GM18858 (cell line): ENCODE data around the gene ROBO2.

Experiments
- ATAC-seq: cut with Tn5 transposase; IDR thresholded peaks from one replicate; pipeline ENCODE4 v1.9.1; 2021; ENCODE audit not compliant: unreplicated experiment

Gene ROBO2

DNA sequence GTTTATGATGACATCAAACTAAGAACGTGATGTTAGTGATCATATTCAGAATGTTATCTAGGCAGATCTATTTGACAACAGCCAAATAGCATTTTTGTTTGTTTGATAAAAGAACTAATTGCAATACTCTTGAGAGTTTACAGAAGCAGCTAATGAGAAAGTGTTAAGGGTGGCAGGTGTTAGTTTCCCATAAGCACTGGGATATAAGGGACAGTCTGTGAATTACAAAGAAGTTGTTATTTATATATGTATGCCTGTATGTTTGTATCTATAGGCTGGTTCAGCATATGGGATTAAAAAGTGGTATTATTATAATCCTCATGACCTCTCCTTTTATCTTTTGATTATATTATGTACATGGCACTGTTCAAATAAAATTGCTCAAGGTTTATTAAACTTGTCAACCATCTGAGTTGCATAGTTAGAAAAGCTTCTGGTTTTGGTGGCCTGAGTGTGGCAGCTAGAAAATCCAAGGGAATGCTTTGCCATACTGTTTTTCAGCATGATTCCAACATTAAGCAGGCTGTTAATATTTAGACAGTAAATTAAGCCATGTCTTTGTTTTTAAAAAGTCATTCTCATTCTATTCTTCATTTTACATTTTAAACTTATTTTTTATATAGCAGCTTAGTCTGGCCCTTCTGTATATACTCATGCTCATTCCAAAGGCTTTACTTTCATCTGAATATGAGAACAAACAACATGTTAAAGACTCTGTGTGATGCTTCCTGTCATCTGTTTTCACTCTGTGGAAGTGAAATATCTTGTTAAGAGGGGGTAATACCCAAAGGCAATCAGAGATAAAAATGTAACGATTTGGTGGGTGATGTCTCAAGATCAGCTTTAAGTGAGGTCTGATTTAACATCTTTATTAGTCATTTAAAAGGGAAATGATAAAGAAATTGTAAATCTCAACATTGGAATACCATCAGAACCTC is 13.1 kb downstream of the ROBO2 start:
- no peak for ATAC-seq

DNA sequence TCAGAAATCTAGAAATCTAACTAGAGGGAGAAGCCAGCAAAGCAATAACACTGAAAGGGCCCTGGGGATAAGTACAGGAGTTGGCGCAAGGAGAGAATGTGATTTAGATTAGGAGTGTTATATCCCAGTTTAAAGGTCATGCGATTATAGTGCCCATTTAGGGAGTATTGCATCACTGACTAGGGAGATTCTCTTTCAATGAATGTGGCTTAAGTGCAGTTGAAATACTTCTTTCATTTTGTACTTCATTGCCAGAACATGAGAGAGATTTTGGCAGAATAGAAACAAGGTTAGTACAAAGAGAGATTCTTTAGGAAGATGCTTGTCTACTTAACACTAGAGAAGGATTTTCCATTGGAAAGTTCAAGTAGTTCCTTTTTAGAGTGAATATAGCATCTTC is 13.9 kb downstream of the ROBO2 start:
- ATAC-seq, result no peak

DNA sequence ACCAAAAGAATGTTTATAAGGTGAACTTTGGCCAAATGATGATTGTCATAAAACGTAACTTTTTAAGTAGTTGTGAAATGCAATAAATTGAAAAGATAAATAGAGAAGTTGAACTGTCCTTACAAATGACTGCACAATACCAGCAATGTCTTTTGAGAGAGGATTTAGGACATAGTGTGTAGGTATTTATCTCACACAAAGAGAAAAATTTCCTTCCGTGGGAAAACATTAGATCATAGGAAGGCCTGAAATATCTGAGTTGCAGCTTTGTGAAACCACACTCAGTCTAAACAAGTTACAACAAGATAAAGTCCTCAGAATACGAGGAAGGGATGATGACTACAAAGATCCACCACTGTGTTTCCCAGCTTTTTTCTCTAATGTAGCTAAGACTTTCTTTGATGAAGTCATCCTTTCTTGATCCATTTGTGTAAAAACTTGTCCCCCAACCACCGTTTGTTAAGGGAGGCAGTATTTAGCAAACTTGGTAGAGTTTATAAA is 16.0 kb downstream of the ROBO2 start:
- ATAC-seq, result no peak

DNA sequence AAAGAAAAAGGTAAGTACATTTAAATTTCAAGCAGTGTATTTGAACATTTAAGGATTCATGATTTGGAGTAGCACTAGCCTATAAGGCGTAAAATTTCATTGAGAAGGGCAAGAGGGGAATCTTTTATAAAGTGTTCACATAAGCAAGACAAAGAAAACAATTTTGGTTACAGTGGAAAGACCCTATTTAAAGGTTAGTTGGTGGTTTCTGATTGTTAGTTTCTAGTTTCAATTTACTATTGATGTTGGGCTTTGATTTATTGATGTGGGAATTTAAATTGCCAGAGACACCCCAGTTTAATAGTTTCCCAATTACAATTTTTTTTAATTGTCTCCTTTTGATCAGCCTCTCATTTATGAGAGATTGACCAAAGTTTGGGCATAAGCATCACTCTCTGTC is 19.5 kb downstream of the ROBO2 start:
- ATAC-seq, result no peak

DNA sequence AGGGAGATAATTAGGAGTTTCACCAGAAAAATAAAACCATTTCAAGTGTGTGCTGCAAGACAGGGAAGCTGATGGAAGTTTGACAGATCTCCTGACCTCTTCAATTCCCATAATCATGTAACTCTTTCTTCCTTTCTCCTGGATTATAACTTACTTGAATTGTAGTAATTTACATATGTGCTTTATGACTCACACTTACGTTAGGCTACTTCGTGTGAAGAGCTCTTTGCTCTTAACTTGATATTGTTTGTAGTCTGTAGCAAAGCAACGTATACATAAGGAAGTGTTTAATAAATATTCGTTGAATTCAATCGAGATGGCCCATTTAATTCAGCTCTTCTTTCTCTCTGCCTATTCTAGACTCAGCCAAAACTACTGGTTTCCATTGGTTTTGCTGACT is 23.5 kb downstream of the ROBO2 start:
- ATAC-seq, result no peak

DNA sequence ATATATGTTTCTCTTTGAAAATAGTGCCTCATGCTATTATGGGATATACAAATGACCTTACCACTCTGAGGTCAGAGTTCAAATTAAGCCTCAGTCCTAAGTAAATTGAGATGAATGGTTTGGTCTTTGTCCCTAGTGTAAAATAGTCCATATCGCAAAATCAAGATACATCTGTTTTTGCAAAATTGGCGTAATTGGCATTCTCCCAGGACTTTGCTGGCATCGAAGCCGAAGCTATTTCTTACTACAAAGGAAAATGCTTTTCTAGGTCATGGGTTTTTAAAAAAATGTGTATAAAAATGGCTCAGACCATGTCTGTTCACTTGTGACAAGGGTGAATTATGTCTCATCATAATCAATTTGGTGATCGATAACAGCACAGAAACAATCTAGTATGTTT is 25.9 kb downstream of the ROBO2 start:
- ATAC-seq, result no peak

DNA sequence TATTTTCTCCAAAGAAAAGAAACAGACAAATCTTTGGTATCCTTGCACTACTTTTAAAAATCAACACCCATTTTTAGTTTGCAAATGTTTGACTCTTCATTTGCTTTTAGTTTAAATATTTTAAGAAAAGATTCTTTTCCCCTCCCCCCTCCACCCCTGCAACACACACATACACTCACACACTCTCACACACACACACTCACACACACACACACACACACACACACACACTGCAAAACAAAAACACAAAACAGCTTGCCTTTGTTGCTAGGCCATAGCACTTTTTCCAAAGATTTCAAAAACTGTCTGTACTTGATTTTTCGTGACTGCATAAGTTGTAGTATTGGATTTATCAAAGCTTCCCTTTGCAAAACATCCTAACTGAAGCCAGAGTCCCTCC is 26.9 kb downstream of the ROBO2 start:
- ATAC-seq, result no peak

DNA sequence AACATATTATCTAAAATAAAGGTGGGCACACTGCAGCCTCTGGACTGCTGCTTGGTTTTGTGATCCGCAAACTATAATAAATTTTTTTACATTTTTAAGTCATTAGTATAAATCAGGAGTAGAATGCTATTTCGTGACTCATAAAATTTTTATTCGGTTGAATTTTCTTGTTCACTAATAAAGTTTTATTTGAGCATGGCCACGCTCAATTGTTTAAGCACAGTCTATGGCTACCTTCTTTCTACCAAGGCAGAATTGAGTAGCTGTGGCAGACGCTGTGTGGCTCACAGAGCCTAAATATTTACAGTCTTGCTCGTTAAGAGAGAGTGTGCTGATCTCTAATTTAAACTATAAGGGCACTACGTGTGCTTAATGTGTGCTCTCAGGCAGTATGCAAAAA is 28.9 kb downstream of the ROBO2 start:
- ATAC-seq, result no peak

DNA sequence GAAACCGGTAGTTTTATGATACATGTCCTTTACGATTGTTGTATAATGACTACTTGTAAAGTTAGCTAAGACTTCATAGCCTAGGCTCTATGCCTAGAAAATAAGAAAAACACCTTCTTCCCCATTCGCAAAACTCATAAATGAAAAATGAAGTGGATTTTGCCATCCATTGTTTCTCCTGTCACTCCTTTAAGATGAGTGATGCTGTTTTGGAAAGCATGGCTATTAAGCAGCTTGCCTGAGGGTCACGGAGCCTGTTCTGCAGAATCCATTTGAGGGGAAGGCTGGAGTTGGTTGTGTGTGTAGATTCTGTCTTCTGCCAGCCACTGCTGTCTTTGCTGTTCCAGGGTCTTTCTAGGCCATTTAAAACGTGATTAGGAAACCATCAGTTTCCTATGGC is 31.5 kb downstream of the ROBO2 start:
- ATAC-seq, result no peak

DNA sequence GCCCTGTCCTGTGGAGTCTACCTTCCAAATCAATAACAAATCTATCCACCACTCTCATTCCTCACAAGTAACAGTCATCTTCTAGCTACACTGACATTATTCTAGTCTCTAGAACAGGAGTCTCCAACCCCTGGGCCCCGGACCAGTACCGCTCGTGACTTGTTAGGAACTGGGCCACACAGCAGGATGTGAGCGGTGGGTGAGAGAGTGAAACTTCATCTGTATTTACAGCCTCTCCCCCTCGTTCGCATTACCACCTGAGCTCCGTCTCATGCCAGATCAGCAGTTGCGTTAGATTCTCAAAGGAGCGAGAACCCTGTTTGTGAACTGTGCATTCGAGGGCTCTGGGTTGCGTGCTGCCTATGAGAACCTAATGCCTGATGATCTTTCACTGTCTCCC is 31.9 kb downstream of the ROBO2 start:
- no peak for ATAC-seq

DNA sequence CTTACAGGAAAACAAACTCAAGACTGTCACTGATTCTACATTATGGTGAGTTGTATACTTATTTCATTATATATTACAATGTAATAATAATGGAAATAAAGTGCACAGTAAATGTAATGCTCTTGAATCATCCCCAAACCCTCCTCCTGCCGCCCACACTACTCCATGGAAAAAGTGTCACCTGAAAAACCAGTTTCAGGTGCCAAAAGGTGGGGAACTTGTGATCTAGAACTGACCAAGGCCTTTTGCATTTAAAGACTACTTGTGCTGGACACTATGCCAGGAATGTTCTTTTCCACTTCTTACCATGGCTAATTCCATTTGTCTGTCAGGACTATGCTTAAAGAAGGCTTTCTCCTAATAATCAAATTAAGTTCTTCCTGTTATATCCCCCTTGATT is 32.3 kb downstream of the ROBO2 start:
- no peak for ATAC-seq

DNA sequence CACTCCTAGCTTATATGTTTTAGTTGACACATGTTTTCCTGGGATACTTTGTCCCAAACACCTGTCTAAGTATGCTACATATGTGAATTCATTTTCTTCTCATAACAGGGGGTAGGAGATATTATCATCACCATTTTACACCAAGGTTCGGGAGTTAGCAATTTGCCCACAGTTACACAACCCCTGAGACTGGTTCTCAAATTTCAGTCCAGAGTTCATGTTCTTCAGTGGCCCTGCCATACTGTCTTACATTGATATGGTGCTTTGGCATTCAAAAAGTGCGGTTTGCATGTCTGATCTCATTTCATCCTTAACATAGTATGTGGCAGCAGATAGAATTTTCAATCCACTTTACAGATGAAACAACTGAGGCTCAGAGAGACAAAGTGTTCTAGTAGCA is 38.4 kb downstream of the ROBO2 start:
- no peak for ATAC-seq

DNA sequence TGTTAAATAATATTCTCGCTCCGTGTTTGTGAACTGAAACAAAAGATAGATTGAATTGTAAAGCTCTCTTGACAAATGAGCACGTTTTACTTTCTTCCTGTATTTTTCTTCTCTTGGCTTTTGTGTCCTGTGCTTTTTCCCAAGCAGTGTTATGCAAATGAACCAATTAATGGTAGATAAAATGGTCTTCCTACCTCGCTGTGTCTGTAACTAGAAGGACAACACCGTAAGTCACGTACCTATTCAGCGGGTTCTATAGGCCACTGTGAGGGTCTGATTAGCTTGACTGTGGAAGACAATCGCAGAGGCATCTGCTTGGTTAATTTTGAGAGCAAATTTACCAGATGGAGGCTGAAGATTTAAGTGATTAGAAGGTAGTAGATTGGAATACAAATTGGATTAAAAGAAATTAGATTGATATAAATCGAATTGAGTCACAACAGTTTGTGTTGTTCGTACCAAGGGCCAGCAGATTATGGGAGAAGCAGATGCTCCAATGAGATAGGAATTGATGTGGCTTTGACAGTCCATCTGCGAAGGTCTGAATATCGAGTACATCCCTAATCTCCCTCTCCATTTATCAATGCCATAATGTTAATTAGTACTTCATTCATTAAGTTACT is 40.2 kb downstream of the ROBO2 start:
- no peak for ATAC-seq

DNA sequence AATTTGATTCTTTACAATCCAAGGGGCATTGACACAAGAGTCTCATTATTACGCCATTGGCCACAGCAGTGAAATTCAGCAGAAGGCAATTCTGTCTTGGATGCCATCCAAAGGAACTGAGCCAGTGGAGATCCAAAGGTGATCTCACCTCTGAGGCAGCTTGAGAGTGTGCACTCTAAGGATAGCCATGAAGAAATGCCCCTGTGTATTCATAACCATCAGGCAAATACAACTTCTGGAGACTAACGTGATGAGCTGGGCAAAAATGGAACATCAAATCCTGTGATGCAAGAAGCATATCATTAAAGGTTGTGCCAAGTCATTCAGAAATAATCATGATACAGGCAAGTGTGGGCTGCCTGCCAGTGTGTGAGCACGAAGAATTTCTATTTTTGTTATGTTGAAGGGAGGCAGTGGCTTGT is 41.4 kb downstream of the ROBO2 start:
- no peak for ATAC-seq

DNA sequence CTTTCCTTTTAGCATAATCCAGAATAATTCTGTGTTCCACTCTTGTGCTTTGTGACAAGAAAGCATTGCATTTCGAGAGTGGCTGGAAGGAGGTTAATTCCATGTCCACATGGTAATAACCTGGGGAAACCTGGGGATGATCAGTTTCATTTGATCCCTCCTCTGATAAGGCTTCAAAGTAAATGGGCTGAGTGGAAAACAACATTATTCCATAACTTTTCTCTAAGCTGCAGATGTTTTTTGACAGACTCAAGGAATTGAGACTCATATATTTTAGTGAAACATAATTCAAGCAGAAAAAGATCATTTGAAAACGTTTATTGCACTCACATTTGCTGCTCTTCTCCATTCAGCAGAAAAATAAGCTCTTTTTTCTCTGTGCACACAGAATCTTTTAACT is 44.6 kb downstream of the ROBO2 start:
- no peak for ATAC-seq

DNA sequence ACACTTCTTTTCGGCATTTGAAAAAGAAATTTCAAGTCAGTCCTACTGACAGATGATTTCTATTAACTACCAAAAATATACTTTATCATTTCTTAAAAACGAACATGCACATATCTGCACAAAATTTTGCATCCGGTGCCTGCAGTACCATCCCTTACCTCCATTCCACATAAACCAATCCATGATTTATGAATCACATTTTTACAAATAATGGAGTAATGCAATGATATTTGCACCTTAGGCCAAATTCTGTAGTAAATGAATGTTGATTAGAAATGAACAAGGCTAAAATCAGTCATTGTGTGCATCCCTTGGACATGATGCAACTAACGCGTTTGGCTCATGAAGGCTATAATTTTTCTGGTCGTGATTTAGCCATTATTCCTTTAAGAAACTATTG is 46.5 kb downstream of the ROBO2 start:
- ATAC-seq, result no peak

DNA sequence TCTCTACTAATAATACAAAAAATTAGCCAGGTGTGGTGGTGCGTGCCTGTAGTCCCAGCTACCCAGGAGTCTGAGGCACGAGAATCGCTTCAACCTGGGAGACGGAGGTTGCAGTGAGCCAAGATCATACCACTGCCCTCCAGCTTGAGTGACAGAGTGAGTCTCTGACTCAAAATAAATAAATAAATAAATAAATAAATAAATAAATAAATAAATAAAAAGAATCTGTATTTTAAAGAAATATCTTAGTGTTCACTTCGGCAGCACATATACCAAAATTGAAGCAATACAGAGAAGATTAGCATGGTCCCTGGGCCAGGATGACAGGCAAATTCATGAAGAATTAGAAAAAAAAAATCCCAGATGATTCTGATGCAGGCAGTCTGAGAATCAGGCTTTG is 51.9 kb downstream of the ROBO2 start:
- ATAC-seq, result no peak

DNA sequence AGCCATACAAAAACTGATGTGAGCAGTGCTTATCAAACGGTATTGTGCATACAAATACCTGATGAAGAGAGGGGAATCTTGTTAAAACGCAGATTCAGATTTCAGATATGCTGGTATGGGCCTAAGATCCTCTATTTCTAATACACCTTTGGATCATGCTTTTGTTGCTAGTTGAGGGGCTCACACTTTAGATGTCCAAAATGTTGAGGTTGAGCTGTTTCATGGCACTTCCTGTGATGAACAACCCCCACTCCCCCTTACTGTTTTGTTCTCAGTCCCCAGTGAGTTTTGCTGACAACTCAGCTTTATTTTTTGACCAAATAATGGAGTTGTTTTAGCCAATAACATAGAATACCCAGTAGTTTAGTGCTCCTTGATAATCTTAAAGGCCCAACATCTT is 53.2 kb downstream of the ROBO2 start:
- ATAC-seq, result no peak

DNA sequence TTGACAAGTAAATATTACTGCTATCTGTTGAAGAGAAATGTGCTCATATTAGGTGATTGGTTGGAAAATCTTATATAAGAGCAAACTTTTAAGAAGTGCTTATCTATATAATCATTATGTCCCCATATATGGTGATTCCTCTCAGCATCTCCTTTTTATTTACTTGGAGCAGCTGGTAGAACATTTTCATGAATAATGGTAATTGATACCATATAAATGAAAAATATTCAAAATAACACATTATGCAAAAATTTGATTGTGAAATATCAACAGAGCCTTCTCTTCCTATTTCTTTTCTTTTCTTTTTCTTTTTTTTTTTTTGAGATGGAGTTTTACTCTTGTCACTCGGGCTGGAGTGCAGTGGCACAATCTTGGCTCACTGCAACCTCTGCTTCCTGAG is 56.2 kb downstream of the ROBO2 start:
- ATAC-seq, result no peak

DNA sequence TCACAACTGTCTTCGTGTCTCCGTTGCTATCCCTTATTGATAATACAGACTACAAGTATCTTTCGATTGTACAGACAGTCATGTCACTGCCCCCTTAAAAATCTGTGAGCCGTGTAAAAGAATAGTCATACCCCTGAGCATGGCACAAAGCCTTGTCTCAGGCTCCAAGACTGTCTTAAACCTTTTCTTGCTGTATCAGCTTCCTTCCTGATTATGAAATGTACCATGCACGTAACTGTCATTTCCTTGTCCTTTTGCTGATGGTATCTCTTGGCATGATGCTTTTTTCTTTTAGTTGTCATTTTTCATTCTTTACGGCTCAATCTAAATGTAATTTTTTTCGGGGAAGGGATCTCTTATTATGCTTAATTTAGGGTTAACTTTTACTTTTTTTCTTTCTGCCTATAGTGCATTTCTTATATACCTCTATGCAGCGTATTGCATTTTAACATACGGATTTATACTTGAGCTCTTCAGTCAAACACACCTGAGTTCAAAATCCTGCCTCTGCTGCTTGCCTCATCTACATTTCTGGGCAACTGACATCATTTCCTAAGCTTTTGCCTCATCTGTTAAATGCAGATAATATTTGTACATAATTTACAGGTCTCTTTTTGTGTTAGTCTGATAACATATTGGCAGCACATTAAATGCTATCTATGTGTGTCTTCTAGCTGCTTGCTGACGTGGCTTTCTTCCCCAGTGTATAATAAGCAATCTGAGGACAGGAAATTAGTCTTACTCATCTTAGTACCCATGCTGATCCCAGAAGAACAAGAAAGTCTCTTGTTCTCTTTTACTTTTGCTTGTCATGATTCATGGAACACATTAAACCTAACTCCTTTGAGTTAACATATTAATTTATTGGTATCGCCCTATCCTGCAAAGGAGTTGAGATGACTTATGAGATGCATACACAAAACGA is 57.3 kb downstream of the ROBO2 start:
- no peak for ATAC-seq
